ENCODE results near the gene GDPD1. TPM values are rescaled to one million over a fixed set of nuclear protein-coding genes. Genes with fewer than 3 reads are reported as not detected.

Gene GDPD1
- total and polyA plus RNA-seq, 2 donors from 2014 or later: 2.5 to 2.8 TPM

DNA sequence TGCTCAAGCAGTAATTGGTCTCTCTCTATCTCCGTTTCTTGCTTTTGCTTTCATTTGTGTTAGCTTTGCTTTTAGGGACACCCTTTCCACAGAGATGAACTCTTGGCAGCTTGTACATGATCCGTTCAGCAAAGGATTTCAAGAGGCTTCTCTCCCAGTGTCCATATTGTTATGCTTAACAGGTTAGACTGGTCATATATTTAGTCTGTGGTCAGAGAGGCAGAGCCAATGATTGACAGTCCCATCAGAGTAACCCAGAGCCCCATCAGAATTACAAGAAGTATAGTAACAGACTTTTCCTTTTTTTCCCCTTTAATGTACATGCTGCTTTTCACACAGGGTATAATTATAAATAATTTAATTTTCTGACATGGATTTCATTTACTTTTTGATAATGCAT is 34.4 kb downstream of the GDPD1 start:
- Histone ChIP-seq H3K9me3 (ENCODE audit: control insufficient read depth in 2 of 3, insufficient read depth in 1 of 3, low read length in 3 of 3) (no peaks in the 10 kb centered on the region), H3K9ac (ENCODE audit: low read length in 3 of 3) (no peak overlapping the region), H3K36me3 (ENCODE audit: control insufficient read depth in 2 of 3, insufficient read depth in 3 of 3, low read length in 3 of 3) (no peaks in the 10 kb centered on the region), H3K27me3 (ENCODE audit: control insufficient read depth, insufficient read depth, low read length) (no peaks in the 10 kb centered on the region), H3K4me3 (ENCODE audit: low read length in 3 of 3) (no peak overlapping the region), H3K27ac (ENCODE audit: low read depth in 2 of 2, low read length in 2 of 2) (no peak overlapping the region), H3K4me1 (ENCODE audit: control insufficient read depth in 2 of 3, insufficient read depth in 2 of 3, low read depth in 1 of 3, low read length in 3 of 3) (no peaks in the 10 kb centered on the region)
- FAIRE-seq: no peak
- TF ChIP-seq, protein P1, sequence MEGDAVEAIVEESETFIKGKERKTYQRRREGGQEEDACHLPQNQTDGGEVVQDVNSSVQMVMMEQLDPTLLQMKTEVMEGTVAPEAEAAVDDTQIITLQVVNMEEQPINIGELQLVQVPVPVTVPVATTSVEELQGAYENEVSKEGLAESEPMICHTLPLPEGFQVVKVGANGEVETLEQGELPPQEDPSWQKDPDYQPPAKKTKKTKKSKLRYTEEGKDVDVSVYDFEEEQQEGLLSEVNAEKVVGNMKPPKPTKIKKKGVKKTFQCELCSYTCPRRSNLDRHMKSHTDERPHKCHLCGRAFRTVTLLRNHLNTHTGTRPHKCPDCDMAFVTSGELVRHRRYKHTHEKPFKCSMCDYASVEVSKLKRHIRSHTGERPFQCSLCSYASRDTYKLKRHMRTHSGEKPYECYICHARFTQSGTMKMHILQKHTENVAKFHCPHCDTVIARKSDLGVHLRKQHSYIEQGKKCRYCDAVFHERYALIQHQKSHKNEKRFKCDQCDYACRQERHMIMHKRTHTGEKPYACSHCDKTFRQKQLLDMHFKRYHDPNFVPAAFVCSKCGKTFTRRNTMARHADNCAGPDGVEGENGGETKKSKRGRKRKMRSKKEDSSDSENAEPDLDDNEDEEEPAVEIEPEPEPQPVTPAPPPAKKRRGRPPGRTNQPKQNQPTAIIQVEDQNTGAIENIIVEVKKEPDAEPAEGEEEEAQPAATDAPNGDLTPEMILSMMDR (IDR thresholded peaks at IDR 0.05; ENCODE audit: borderline replicate concordance, extremely low read depth, insufficient read depth): no peak
- intact Hi-C loops (cut with DNase I): no loop called here
- no peak for DNase-seq

DNA sequence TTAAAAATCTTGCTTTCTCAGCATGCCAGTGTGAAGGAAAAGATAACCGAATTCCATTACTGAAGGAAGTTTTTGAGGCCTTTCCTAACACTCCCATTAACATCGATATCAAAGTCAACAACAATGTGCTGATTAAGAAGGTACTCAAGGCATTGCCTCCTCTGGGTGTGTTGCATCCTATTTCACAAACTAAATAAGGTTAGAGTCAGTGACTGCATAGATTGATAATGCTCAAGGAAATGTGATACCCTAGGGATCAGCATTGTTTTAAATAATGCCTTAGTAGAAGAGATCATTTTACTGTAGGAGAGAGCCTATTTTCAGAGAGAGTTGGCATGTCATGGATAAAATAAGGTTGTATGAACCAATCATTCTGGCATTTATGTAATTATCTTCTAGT is 36.8 kb downstream of the GDPD1 start:
- TF ChIP-seq, protein P1 (IDR thresholded peaks at IDR 0.05; ENCODE audit: borderline replicate concordance, extremely low read depth, insufficient read depth): no peak
- Histone ChIP-seq H3K9me3 (ENCODE audit: control insufficient read depth in 2 of 3, insufficient read depth in 1 of 3, low read length in 3 of 3) (no peaks in the 10 kb centered on the region), H3K4me1 (ENCODE audit: control insufficient read depth in 2 of 3, insufficient read depth in 2 of 3, low read depth in 1 of 3, low read length in 3 of 3) (no peaks in the 10 kb centered on the region), H3K36me3 (ENCODE audit: control insufficient read depth in 2 of 3, insufficient read depth in 3 of 3, low read length in 3 of 3) (no peaks in the 10 kb centered on the region), H3K27me3 (ENCODE audit: control insufficient read depth, insufficient read depth, low read length) (no peaks in the 10 kb centered on the region), H3K4me3 (ENCODE audit: low read length in 3 of 3) (no peak overlapping the region), H3K27ac (ENCODE audit: low read depth in 2 of 2, low read length in 2 of 2) (no peak overlapping the region), H3K9ac (ENCODE audit: low read length in 3 of 3) (no peak overlapping the region)
- DNase-seq (peak in 1 of 5 donors; percentile 3), FAIRE-seq (no peak)
- intact Hi-C loops (cut with DNase I): no loop called here

DNA sequence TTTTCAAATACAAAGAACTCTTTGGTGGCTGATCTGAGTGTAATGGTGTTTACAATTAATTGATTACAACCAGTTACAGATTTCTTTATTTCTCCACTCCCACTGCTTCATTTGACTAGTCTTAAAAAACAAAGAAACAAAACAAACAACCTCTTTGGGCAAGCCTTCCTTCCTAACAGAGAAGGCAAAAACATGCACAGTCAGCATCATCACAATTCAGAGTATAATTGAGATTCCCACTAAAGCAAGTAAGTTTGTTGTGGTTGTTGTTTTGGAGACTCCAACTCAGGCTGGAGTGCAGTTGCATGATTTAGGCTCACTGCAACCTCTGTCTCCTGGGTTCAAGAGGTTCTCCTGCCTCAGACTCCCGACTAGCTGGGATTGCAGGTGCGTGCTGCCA is 40.4 kb downstream of the GDPD1 start:
- TF ChIP-seq, protein P1 (IDR thresholded peaks at IDR 0.05; ENCODE audit: borderline replicate concordance, extremely low read depth, insufficient read depth): no peak
- no peaks in the 10 kb centered on the region for H3K36me3 ChIP-seq (ENCODE audit: control insufficient read depth in 2 of 3, insufficient read depth in 3 of 3, low read length in 3 of 3)
- no peak for DNase-seq
- no peaks in the 10 kb centered on the region for H3K27me3 ChIP-seq (ENCODE audit: control insufficient read depth, insufficient read depth, low read length)
- H3K9ac ChIP-seq (ENCODE audit: low read length in 3 of 3): no peak overlapping the region
- H3K27ac ChIP-seq (ENCODE audit: low read depth in 2 of 2, low read length in 2 of 2): no peak overlapping the region
- H3K4me1 ChIP-seq (ENCODE audit: control insufficient read depth in 2 of 3, insufficient read depth in 2 of 3, low read depth in 1 of 3, low read length in 3 of 3): no peaks in the 10 kb centered on the region
- H3K9me3 ChIP-seq (ENCODE audit: control insufficient read depth in 2 of 3, insufficient read depth in 1 of 3, low read length in 3 of 3): no peaks in the 10 kb centered on the region
- intact Hi-C loops (cut with DNase I): no loop called here
- no peak for FAIRE-seq
- H3K4me3 ChIP-seq (ENCODE audit: low read length in 3 of 3): no peak overlapping the region

DNA sequence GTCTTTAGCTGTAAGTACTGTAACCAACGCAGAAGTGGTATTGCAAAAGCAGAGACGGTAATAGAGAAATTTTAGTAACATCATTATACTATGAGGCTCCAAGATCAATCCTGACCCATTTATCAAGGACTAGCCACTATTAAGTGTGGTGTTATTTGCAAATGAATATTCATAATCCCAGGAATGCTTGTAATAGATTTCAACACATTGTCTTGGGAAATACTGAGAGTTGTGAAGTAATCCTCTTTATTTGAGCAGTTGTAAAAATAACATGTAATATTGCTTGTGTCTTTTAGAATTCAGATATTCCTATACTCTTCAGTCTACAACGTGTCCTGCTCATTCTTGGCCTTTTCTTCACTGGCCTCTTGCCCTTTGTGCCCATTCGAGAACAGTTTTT is 46.4 kb downstream of the GDPD1 start:
- H3K9me3 ChIP-seq (ENCODE audit: control insufficient read depth in 2 of 3, insufficient read depth in 1 of 3, low read length in 3 of 3): no peaks in the 10 kb centered on the region
- H3K27me3 ChIP-seq (ENCODE audit: control insufficient read depth, insufficient read depth, low read length): no peaks in the 10 kb centered on the region
- TF ChIP-seq, protein P1 (IDR thresholded peaks at IDR 0.05; ENCODE audit: borderline replicate concordance, extremely low read depth, insufficient read depth): no peak
- intact Hi-C loops (cut with DNase I): no loop called here
- no peaks in the 10 kb centered on the region for H3K36me3 ChIP-seq (ENCODE audit: control insufficient read depth in 2 of 3, insufficient read depth in 3 of 3, low read length in 3 of 3)
- no peak overlapping the region for H3K9ac ChIP-seq (ENCODE audit: low read length in 3 of 3)
- no peaks in the 10 kb centered on the region for H3K4me1 ChIP-seq (ENCODE audit: control insufficient read depth in 2 of 3, insufficient read depth in 2 of 3, low read depth in 1 of 3, low read length in 3 of 3)
- no peak overlapping the region for H3K27ac ChIP-seq (ENCODE audit: low read depth in 2 of 2, low read length in 2 of 2)
- H3K4me3 ChIP-seq (ENCODE audit: low read length in 3 of 3): no peak overlapping the region
- FAIRE-seq (no peak), DNase-seq (no peak)

All from kidney (tissue), 14 donors.